K562 (cell line): ENCODE measurements around the gene RERE. TPM values are rescaled to one million over a fixed set of nuclear protein-coding genes. Genes with fewer than 3 reads are reported as not detected.

Experiments
- BDP1 ChIP-seq: IDR thresholded peaks from 3 replicates; pipeline ENCODE4 v1.6.1; 2011; ENCODE audit not compliant: insufficient read length, insufficient read depth
- CREM ChIP-seq: IDR thresholded peaks from 2 replicates; pipeline ENCODE4 v1.6.1; 2014; ENCODE audit warnings: antibody characterized with exemption, low read depth
- HDAC1 ChIP-seq, 2 experiments: fragments of 450-650 bp; IDR thresholded peaks; 2 replicates each; pipeline ENCODE4 v1.6.1; 2016 to 2017; ENCODE audit warnings: inconsistent platforms in 1 of 2, mild to moderate bottlenecking in 1 of 2, moderate library complexity in 1 of 2
- JUND ChIP-seq, 2 experiments: IDR thresholded peaks; 2 replicates in 1 of 2; 3 replicates in 1 of 2; pipeline ENCODE4 v1.6.1; 2011; ENCODE audit warnings: borderline replicate concordance in 2 of 2, low read depth in 2 of 2, low read length in 2 of 2, improper control_type of control experiment in 1 of 2, missing biosample characterization in 1 of 2, missing genetic modification characterization in 1 of 2, missing genetic modification reagents in 1 of 2
- PBX2 ChIP-seq, 2 experiments: IDR thresholded peaks in 1 of 2; conservative IDR thresholded peaks in 1 of 2; 2 replicates each; pipeline ENCODE4 v1.6.1; 2016; ENCODE audit warnings: low read depth in 2 of 2, mild to moderate bottlenecking in 1 of 2, missing compliant biosample characterization in 1 of 2, missing genetic modification characterization in 1 of 2, moderate library complexity in 1 of 2
- RFX1 ChIP-seq: fragments of 450-650 bp; IDR thresholded peaks from 2 replicates; pipeline ENCODE4 v1.6.1; 2016; ENCODE audit warnings: mild to moderate bottlenecking, moderate library complexity
- ZNF436 ChIP-seq: fragments of 250-450, 450-650 bp; sonication (Bioruptor Pico); formaldehyde crosslinking; IDR thresholded peaks from 2 replicates; pipeline ENCODE4 v1.7.0; 2020; ENCODE audit warnings: mild to moderate bottlenecking
- polyA plus RNA-seq, 8 experiments: library from polyadenylated mRNA; depleted of rRNA in 4 of 8; stranded (reverse) in 5 of 8; unstranded in 3 of 8; fragments of >200 nt; fragmentation: Nextera tagmentation in 2 of 8; fragmentation: Illumina TruSeq in 1 of 8; extraction: Ambion mirVana in 2 of 8; extraction: Trizol in 1 of 8; gene quantifications; 2 replicates each; pipeline versions ENCODE4 v1.2.1 to v1.2.3, GENCODE V29; 2011 to 2014; ENCODE audit warnings: inconsistent platforms in 1 of 8, missing spikeins in 1 of 8
- total RNA-seq, 7 experiments: library from RNA; depleted of rRNA in 6 of 7; stranded (reverse); fragments of >200 nt in 6 of 7; fragmentation: Illumina TruSeq in 2 of 7; extraction: Trizol in 2 of 7; gene quantifications; 2 replicates each; pipeline versions ENCODE4 v1.2.1 to v1.2.3, GENCODE V29; 2011 to 2021; ENCODE audit warnings: low replicate concordance in 1 of 7
- TF ChIP-seq, protein P1 (sequence below): fragments of 150-350 bp; IDR thresholded peaks from 2 replicates; pipeline ENCODE4 v1.6.1; 2014; ENCODE audit warnings: low read depth, mild to moderate bottlenecking, low read length, borderline replicate concordance

RERE gene
- total and polyA plus RNA-seq, 9 of the 15 experiments (the other 6 are each of a cell fraction or from before 2014, with no cell fraction given), result 3.0 to 51.5 (median 13.4) TPM

GRCh38 chr1:8706995-8707396 is 110.4 kb downstream of the RERE start (continued):
- TF ChIP-seq JUND (IDR thresholded peaks at IDR 0.05; ENCODE audit: borderline replicate concordance, low read depth, low read length) (no peak), JUND (tag; IDR thresholded peaks at IDR 0.05; ENCODE audit: borderline replicate concordance, low read depth, low read length) (peak; percentile 16; the same call in 1 of the 3 replicates), CREM (0 out of 2 replicates have a peak, but pooled peaks have one; percentile 24), HDAC1 (IDR thresholded peaks at IDR 0.05) (no peak), ZNF436 (CRISPR knock-in tag) (no peak), RFX1 (peak; percentile 55), PBX2 (CRISPR knock-in tag; IDR thresholded peaks at IDR 0.05; ENCODE audit: low read depth) (0 out of 2 replicates have a peak, but pooled peaks have one; percentile 33), PBX2 (tag; conservative IDR thresholded peaks at IDR 0.05; ENCODE audit: low read depth) (peak; percentile 97), BDP1 (no peak)
- TF ChIP-seq, protein P1, sequence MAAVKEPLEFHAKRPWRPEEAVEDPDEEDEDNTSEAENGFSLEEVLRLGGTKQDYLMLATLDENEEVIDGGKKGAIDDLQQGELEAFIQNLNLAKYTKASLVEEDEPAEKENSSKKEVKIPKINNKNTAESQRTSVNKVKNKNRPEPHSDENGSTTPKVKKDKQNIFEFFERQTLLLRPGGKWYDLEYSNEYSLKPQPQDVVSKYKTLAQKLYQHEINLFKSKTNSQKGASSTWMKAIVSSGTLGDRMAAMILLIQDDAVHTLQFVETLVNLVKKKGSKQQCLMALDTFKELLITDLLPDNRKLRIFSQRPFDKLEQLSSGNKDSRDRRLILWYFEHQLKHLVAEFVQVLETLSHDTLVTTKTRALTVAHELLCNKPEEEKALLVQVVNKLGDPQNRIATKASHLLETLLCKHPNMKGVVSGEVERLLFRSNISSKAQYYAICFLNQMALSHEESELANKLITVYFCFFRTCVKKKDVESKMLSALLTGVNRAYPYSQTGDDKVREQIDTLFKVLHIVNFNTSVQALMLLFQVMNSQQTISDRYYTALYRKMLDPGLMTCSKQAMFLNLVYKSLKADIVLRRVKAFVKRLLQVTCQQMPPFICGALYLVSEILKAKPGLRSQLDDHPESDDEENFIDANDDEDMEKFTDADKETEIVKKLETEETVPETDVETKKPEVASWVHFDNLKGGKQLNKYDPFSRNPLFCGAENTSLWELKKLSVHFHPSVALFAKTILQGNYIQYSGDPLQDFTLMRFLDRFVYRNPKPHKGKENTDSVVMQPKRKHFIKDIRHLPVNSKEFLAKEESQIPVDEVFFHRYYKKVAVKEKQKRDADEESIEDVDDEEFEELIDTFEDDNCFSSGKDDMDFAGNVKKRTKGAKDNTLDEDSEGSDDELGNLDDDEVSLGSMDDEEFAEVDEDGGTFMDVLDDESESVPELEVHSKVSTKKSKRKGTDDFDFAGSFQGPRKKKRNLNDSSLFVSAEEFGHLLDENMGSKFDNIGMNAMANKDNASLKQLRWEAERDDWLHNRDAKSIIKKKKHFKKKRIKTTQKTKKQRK, result no peak
